ENCODE results near the gene HAPLN2. TPM values are rescaled to one million over a fixed set of nuclear protein-coding genes. Genes with fewer than 3 reads are reported as not detected.

Gene HAPLN2
- total and polyA plus RNA-seq, 2 donors (not counting 1 experiment from before 2014, with no cell fraction given), result 0.13 TPM; not detected in 1

DNA sequence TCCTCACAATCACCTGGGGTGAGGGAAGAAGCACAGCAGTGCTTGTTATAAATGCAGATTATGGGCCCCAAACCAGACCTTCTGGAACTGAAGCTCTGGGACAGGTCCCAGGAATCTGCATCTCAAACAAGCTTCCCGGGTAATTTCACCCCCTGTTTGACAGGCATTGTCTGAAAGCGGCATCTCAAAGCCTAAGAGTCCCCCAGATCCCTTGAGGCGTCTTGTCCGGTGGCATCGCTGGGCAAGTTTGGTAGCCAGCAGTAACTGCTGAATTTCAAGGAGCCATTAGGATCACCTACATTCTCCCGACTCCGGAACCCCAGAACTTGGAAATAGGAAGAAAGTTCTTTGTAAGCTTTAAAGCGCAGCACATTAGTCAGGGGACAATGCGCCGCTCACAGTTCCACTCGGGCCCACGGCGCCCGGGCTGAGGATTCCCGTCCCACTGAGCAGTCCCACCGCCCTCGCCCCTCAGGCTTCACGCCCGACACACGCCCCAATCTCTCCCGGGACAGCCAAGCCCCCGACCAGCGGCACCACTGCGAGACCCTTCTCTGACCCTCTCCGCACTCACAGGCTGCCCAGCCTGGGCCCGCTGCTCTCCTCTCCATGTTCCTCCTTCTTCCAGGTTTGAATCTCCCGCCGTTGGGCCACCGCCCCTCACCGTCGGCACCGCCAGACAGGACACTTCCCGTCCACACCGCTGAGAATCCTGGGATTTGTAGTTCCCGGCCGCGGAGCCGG is 47.1 kb upstream of the HAPLN2 start, which contains the start of gene IQGAP3:
Gene IQGAP3, minus strand, starts transcription at position 647 of the 744 bp plus-strand sequence. Its CDS starts 36 bp downstream, at position 611.
- no peak within 1 kb of the TSS for H3K27ac ChIP-seq (ENCODE audit: low read length in 2 of 2)
- H3K9ac ChIP-seq (ENCODE audit: low read length), result peak within 1 kb of the TSS; percentile 54
- H3K4me2 ChIP-seq (replicated peaks; ENCODE audit: low read depth, low read length, poor library complexity, severe bottlenecking), result peak within 1 kb of the TSS; percentile 77
- WGBS (ENCODE audit: insufficient coverage), result 3% methylated on average over 36 of the region's 38 CpGs
- H3K27me3 ChIP-seq (replicated peaks in 1 of 4; ENCODE audit: control extremely low read depth in 1 of 4, control insufficient read depth in 3 of 4, insufficient read depth in 4 of 4, low read length in 3 of 4), result peaks cover 0 to 32% (median 14%) of the 10 kb centered on the region in 4 experiments
- H3K4me3 Mint-ChIP-seq, result peak within 1 kb of the TSS; percentile 85
- POLR2A ChIA-PET, result interaction anchor here (0.6 kb wide), 1 partner anchor 147 kb away, joined by 5 read pairs; no protein-coding TSS in a partner anchor
- H3K27me3 Mint-ChIP-seq, result peaks cover 23% of the 10 kb centered on the region
- DNase-seq (peak; percentile 88), ATAC-seq (ENCODE audit: low read depth) (peak; percentile 96)
- no peak for TF ChIP-seq EZH2 (IDR thresholded peaks at IDR 0.05; ENCODE audit: borderline replicate concordance, insufficient read depth, low read depth, low read length, poor library complexity, severe bottlenecking)
- TF ChIP-seq, protein P1, sequence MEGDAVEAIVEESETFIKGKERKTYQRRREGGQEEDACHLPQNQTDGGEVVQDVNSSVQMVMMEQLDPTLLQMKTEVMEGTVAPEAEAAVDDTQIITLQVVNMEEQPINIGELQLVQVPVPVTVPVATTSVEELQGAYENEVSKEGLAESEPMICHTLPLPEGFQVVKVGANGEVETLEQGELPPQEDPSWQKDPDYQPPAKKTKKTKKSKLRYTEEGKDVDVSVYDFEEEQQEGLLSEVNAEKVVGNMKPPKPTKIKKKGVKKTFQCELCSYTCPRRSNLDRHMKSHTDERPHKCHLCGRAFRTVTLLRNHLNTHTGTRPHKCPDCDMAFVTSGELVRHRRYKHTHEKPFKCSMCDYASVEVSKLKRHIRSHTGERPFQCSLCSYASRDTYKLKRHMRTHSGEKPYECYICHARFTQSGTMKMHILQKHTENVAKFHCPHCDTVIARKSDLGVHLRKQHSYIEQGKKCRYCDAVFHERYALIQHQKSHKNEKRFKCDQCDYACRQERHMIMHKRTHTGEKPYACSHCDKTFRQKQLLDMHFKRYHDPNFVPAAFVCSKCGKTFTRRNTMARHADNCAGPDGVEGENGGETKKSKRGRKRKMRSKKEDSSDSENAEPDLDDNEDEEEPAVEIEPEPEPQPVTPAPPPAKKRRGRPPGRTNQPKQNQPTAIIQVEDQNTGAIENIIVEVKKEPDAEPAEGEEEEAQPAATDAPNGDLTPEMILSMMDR (IDR thresholded peaks at IDR 0.05), result no peak
- intact Hi-C loops (cut with micrococcal nuclease), result loop anchor here (1.0 to 5.0 kb wide), 3 partner anchors 35 to 115 kb away; partner anchors contain the start of gene MEF2D
- H3K4me3 ChIP-seq (ENCODE audit: control extremely low read depth in 1 of 5, extremely low read depth in 1 of 5, insufficient read depth in 1 of 5, low read depth in 2 of 5, low read length in 4 of 5), result peak within 1 kb of the TSS; percentile 6 to 45 (median 27)
- no peaks in the 10 kb centered on the region for H3K9me3 Mint-ChIP-seq (ENCODE audit: insufficient read depth)
- no peaks in the 10 kb centered on the region for H4K20me1 ChIP-seq (ENCODE audit: control insufficient read depth, insufficient read depth, low read length, poor library complexity, severe bottlenecking)
- H3K79me2 ChIP-seq (ENCODE audit: control insufficient read depth, insufficient read depth, low read length), result no peaks in the 10 kb centered on the region
- H3K36me3 ChIP-seq (replicated peaks in 1 of 2; ENCODE audit: control extremely low read depth in 1 of 2, control insufficient read depth in 1 of 2, extremely low read depth in 1 of 2, insufficient read depth in 2 of 2, low read length in 1 of 2), result no peaks in the 10 kb centered on the region
- H3K4me1 Mint-ChIP-seq, result peaks cover 13% of the 10 kb centered on the region
- CTCF ChIA-PET, result interaction anchor here (0.6 to 2.1 kb wide), 9 partner anchors 10 to 126 kb away, joined by 3 to 9 read pairs (median 3); partner anchors contain the start of gene MEF2D
- H3K27ac Mint-ChIP-seq, result peak within 1 kb of the TSS; percentile 12
- H3K9me3 ChIP-seq (ENCODE audit: control extremely low read depth in 1 of 3, control insufficient read depth in 2 of 3, insufficient read depth in 1 of 3, low read length in 2 of 3), result peaks cover 0 to 2% (median 0%) of the 10 kb centered on the region in 3 donors
- peaks cover 13 to 14% of the 10 kb centered on the region in 2 donors for H3K4me1 ChIP-seq (ENCODE audit: control insufficient read depth in 2 of 2, insufficient read depth in 2 of 2, low read length in 2 of 2)
- peak within 1 kb of the TSS; percentile 62 for H2AFZ ChIP-seq (ENCODE audit: insufficient read depth, low read depth, low read length, poor library complexity, severe bottlenecking)

All from B cell (primary cell).